HG03097 (cell line): Measurements from ENCODE around the gene APP.

Experiments used
- ATAC-seq: cut with Tn5 transposase; IDR thresholded peaks from one replicate; pipeline ENCODE4 v1.9.1; 2021; ENCODE audit not compliant: unreplicated experiment, low FRiP score

APP gene

DNA sequence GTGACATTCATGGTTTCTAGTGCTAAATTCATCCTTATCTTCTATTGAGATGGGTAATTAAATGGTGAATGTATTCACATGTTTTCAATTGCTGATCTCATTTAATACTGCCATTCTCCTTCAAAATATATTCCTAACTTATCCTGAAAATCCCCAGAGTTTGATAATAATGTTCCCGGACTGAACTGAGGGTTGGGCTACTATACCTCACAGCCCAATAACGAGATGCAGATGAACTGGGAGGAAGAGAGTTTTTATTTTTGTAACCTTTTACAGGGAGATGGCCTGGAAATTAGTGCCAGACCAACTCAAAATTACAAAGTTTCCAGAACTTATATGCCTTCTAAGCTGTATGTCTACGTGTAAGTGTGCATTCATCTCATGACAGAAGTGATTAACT lies 210.8 kb downstream of the APP start:
- ATAC-seq: no peak

DNA sequence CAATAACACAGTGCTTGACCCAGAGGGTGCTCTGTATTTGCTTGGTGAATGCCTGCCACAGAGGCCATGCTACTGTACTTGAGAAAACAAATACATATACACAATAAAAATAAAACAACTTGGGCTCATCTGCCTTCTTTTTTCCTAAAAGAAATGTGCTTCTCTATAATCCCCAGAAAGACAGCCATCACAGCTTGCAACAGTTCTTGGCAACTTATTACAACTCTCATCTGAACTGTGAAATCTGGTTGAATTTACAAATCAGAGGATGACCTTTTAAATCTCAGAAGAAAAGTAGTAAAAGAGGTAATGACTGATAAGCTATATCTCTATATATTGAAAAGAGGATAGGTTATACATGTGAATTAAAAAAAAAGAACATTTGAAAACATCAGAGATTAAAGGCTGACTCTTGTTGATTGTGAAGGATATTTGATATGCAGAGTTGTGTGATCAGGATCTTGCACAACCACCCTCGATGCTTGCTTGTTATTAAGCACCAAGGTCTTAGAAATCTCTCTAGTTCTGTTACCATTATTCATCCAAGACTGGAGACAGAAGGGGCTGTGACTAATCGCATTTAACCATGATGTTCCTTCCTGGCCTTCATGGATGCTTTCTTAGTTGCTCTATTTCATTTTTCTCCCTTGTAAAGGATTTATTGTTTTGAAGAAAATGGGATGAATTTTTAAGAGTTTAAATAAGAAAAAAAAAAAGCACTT lies 213.4 kb downstream of the APP start:
- no peak for ATAC-seq

DNA sequence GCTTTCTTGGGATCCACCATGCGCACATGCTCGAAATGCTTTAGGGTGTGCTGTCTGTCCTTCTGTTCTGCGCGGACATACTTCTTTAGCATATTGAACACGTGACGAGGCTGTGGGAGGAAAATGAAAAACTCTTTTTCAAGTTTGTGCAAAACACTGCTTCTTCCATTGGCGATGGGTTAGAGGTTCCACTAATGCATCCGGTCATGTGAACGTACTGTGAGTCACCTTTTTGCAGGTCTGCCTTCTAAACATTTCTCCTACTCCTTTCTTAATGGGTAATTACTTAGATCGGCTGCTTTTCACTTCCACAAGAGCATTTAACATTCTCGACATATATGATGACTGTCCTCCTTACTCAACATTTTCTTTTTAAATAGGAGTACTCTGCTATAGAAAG lies 214.9 kb downstream of the APP start:
- no peak for ATAC-seq

DNA sequence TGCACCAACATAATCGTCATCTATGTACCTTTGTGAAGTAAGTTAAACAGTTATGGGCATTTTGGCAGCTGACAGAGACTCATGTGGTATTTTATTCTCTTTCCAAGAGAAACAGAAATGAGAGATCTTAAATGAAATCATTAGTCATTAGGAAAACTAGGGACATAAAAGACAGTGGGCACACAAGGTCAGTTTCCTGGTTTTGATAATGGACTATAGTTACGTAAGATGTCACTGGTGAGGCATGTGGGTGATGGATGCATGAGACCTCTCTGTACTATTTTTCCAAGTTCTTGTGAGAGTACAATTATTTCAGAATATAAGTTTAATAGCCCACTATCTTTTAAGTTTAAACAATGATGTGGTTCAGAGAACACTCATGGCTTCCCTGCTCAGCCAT lies 216.9 kb downstream of the APP start:
- no peak for ATAC-seq

DNA sequence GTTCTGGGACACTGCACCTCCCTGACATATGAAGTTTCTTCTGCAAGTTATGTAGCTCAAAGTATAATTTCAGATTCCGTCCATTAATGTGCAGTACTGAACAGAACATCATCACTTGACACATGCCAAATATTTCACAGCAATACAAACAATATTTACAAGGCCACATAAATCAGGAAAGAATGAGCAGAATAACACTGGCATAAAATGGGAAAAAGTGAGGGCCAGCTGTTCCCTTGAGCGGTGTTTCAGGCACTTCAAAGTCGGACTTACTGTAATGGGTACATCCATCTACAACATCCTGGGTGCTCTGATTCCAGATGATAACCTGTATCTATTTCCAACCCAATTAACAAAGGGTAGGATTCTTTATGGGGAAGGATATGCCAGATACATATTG lies 217.4 kb downstream of the APP start:
- ATAC-seq: no peak

- ATAC-seq: no peak
These were observed 218.3 kb downstream of the APP start for GRCh38 chr21:25952306-25952705.

DNA sequence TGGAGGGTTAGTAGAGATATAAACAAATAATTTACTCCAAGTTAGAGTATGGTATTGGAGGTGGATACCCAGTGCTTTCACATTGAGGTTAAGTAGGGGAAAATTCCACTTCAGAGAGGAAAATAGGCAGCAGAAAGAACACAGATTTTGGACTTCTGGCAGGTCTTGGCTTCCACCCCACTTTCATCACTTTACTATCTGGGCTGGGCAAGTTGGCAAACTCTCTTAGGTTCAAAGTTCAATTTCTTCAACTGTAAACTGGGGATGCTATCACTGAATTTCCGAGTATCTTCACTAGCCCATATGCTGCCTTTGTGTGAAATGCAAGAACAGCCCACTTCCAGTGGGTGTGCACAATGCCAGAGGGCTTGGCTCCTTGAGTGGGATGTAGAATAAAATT lies 220.9 kb downstream of the APP start:
- no peak for ATAC-seq

GRCh38 chr21:25944672-25945213 lies 225.8 kb downstream of the APP start:
- no peak for ATAC-seq

- ATAC-seq: no peak
These were observed 226.5 kb downstream of the APP start for GRCh38 chr21:25944082-25944481.

GRCh38 chr21:25942135-25942534 lies 228.4 kb downstream of the APP start:
- no peak for ATAC-seq

GRCh38 chr21:25939396-25939761 lies 231.2 kb downstream of the APP start:
- no peak for ATAC-seq

GRCh38 chr21:25938658-25939395 lies 231.7 kb downstream of the APP start:
- ATAC-seq: no peak

DNA sequence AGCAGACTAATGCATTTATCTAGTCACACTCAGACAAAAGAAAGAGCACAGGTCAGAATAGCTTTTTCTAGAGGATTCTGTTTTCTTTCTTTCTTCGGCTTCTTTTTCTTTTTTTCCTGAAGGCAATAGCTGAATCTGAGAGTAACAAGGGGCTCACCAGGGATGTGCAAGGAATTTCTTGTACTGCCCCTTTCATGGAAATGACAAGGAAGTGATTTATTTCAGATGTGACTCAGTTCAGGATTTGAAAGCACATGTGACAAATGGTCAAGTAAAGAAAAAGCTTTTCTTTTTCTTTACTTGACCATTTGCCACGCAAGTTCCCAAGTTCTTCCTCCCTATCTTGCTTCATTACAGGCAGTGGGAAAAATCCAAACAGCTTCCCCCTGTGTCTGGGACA lies 233.8 kb downstream of the APP start:
- no peak for ATAC-seq

DNA sequence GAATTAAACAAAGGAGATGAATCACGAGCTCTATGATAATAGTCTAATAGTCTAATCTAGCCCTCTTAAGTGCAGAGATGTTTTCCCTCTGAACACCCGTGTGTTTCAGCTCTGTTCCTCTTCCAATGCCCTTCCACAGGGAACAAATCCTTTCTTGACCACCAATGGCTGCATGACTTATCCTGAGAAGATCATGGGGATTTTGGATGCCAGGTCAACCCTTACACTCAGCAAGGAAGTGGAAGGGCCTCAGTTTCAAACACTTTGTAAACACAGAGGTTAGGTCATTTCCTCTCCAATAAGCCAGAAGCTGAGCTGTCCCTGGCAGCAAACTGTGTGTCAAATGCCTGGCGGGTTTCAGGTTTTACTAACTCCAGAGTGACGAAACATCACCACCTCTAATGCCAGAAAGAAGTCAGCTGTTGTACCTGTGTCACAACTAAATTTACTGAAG lies 235.8 kb downstream of the APP start:
- peak; percentile 78 for ATAC-seq

DNA sequence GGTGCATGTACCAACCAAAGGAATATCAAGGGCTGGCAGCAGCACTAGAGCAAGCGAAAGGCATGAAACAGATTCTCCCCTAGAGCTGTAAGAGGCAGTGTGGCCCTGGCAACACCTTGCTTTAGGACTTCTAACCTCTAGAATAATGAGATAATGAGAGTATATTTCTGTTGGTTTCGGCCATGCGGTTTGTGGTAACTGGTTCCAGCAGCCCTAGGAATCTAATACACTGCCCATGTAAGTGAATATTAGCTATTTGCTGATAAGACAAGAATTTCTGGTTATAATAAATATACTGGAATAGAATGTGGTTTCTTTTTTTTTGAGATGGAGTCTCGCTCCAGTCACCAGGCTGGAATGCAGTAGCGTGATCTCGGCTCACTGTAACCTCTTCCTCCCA lies 236.4 kb downstream of the APP start:
- no peak for ATAC-seq

GRCh38 chr21:25931765-25932164 lies 238.8 kb downstream of the APP start:
- ATAC-seq: no peak

- ATAC-seq: no peak
These were observed 240.6 kb downstream of the APP start for GRCh38 chr21:25929856-25930520.

DNA sequence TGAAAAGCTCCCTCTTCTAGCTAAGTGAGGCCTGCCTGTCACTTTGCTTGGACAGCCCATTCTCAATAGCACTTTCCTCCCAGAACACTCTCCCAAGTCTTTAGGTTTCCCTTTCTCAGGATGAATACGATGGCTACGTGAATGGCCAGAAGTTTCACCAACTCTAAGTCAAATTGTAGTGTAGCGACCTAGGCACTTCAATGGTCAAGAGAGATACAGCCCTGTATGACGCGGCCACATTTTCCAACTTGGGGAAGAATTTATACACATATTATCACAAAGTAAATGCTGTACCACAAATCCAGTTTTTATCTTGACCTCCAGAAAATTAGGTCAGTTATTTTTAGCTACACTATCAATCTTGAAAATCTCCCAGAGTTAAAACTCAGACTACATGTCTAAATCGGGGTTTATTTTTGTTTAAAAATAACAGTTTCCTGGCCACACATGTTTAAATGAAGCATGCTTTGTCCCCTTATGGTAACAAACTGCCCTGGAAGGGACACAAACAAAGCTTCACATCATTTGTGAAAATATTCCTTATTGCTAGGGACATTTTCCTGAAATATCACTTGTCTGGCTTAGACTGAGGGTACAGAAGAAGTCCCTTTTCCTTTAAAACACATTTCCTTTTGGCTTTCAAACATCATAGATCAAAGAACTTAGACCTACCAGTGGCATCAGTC lies 243.2 kb downstream of the APP start:
- ATAC-seq: no peak

GRCh38 chr21:25925936-25926335 lies 244.6 kb downstream of the APP start:
- ATAC-seq: no peak

DNA sequence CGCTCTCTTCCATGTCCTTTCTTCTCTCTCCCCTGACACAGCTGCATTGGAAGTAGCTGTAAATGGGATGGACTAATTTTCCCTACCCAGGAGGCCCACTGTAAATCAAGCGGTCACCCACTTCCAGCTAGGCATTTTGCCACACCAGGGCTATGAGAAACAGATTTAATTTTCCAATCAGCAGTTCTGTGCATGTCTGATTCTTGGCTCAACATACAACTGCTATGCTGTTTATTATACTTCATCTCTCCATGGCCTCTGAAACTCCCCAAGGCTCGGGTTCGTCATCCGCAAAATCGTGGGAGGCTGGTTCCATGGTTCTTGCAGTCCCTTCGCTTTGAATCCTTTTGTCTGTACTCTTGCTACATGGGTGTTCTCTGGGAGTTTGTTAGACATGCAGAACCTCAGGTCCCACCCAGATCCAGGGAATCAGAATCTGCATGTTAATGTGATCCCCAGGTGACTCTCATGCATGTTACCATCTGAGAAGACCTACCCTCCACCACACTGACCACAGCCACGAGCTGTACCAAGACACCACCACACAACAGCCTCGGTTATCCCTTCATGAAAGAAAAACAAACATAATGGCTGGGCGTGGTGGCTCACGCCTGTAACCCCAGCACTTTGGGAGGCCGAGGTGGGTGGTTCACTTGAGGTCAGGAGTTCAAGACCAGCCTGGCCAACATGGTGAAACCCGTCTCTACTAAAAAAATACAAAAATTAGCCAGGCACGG lies 245.3 kb downstream of the APP start:
- no peak for ATAC-seq
